ENCODE results near the gene HPSE2. TPM values are rescaled to one million over a fixed set of nuclear protein-coding genes. Genes with fewer than 3 reads are reported as not detected.

Gene HPSE2
- total and polyA plus RNA-seq, 2 of the 13 experiments (the other 11 are each of a cell fraction or from before 2014, with no cell fraction given), result 0.01 TPM; not detected in 1

- TF ChIP-seq, protein P1, sequence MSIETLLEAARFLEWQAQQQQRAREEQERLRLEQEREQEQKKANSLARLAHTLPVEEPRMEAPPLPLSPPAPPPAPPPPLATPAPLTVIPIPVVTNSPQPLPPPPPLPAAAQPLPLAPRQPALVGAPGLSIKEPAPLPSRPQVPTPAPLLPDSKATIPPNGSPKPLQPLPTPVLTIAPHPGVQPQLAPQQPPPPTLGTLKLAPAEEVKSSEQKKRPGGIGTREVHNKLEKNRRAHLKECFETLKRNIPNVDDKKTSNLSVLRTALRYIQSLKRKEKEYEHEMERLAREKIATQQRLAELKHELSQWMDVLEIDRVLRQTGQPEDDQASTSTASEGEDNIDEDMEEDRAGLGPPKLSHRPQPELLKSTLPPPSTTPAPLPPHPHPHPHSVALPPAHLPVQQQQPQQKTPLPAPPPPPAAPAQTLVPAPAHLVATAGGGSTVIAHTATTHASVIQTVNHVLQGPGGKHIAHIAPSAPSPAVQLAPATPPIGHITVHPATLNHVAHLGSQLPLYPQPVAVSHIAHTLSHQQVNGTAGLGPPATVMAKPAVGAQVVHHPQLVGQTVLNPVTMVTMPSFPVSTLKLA (IDR thresholded peaks at IDR 0.05), result no peak
- TF ChIP-seq, protein P2, sequence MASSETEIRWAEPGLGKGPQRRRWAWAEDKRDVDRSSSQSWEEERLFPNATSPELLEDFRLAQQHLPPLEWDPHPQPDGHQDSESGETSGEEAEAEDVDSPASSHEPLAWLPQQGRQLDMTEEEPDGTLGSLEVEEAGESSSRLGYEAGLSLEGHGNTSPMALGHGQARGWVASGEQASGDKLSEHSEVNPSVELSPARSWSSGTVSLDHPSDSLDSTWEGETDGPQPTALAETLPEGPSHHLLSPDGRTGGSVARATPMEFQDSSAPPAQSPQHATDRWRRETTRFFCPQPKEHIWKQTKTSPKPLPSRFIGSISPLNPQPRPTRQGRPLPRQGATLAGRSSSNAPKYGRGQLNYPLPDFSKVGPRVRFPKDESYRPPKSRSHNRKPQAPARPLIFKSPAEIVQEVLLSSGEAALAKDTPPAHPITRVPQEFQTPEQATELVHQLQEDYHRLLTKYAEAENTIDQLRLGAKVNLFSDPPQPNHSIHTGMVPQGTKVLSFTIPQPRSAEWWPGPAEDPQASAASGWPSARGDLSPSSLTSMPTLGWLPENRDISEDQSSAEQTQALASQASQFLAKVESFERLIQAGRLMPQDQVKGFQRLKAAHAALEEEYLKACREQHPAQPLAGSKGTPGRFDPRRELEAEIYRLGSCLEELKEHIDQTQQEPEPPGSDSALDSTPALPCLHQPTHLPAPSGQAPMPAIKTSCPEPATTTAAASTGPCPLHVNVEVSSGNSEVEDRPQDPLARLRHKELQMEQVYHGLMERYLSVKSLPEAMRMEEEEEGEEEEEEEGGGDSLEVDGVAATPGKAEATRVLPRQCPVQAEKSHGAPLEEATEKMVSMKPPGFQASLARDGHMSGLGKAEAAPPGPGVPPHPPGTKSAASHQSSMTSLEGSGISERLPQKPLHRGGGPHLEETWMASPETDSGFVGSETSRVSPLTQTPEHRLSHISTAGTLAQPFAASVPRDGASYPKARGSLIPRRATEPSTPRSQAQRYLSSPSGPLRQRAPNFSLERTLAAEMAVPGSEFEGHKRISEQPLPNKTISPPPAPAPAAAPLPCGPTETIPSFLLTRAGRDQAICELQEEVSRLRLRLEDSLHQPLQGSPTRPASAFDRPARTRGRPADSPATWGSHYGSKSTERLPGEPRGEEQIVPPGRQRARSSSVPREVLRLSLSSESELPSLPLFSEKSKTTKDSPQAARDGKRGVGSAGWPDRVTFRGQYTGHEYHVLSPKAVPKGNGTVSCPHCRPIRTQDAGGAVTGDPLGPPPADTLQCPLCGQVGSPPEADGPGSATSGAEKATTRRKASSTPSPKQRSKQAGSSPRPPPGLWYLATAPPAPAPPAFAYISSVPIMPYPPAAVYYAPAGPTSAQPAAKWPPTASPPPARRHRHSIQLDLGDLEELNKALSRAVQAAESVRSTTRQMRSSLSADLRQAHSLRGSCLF (CRISPR knock-in tag; IDR thresholded peaks at IDR 0.05; ENCODE audit: borderline replicate concordance), result no peak
- TF ChIP-seq, protein P3, sequence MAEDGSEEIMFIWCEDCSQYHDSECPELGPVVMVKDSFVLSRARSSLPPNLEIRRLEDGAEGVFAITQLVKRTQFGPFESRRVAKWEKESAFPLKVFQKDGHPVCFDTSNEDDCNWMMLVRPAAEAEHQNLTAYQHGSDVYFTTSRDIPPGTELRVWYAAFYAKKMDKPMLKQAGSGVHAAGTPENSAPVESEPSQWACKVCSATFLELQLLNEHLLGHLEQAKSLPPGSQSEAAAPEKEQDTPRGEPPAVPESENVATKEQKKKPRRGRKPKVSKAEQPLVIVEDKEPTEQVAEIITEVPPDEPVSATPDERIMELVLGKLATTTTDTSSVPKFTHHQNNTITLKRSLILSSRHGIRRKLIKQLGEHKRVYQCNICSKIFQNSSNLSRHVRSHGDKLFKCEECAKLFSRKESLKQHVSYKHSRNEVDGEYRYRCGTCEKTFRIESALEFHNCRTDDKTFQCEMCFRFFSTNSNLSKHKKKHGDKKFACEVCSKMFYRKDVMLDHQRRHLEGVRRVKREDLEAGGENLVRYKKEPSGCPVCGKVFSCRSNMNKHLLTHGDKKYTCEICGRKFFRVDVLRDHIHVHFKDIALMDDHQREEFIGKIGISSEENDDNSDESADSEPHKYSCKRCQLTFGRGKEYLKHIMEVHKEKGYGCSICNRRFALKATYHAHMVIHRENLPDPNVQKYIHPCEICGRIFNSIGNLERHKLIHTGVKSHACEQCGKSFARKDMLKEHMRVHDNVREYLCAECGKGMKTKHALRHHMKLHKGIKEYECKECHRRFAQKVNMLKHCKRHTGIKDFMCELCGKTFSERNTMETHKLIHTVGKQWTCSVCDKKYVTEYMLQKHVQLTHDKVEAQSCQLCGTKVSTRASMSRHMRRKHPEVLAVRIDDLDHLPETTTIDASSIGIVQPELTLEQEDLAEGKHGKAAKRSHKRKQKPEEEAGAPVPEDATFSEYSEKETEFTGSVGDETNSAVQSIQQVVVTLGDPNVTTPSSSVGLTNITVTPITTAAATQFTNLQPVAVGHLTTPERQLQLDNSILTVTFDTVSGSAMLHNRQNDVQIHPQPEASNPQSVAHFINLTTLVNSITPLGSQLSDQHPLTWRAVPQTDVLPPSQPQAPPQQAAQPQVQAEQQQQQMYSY (CRISPR knock-in tag; IDR thresholded peaks at IDR 0.05), result no peak
- TF ChIP-seq ZNF772 (CRISPR knock-in tag; IDR thresholded peaks at IDR 0.05), result no peak
- TF ChIP-seq GTF3A (CRISPR knock-in tag; conservative IDR thresholded peaks at IDR 0.05), result no peak
- TF ChIP-seq ZNF556 (CRISPR knock-in tag; IDR thresholded peaks at IDR 0.05; ENCODE audit: borderline replicate concordance), result no peak
Measured at GRCh38 chr10:98416606-98417388, 818.9 kb downstream of the HPSE2 start (continued).
